Mammary epithelial cell (primary cell): ENCODE measurements around the gene OR10A6.

Experiments used
- EZH2 ChIP-seq: IDR thresholded peaks from 2 replicates; pipeline ENCODE4 v1.6.1; 2012; ENCODE audit warnings: low read length, inconsistent platforms, borderline replicate concordance
- TF ChIP-seq, protein P1 (sequence below), 2 donors: IDR thresholded peaks in 1 of 2; conservative IDR thresholded peaks in 1 of 2; 2 replicates each; pipeline ENCODE4 v1.5.1; 2011 to 2012; ENCODE audit warnings: inconsistent platforms in 2 of 2, low read length in 2 of 2, mild to moderate bottlenecking in 2 of 2, control low read depth in 1 of 2, low read depth in 1 of 2; ENCODE audit not compliant: insufficient read depth in 1 of 2; ENCODE audit errors: extremely low read depth in 1 of 2

DNA sequence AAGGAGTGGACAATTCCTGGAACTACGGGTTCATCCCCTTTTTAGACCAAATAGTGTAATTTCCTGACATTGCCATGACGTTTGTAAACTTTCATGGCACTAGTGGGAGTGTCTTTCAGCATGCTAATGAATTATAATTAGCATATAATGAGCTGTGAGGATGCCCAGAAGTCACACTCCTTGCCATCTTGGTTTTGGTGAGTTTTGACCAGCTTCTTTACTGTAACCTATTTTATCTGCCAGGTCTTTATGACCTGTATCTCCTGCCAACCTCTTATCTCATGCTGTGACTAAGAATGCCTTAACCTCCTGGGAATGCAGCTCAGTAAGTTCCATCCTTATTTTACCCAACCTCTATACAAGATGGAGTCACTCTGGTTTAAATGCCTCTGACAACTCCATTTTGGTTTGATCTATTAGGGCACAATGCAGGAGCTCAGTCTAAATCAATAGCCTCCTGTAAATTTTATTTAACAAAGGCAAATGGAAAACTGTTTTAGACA, 20.7 kb downstream of the OR10A6 start:
- TF ChIP-seq, protein P1, sequence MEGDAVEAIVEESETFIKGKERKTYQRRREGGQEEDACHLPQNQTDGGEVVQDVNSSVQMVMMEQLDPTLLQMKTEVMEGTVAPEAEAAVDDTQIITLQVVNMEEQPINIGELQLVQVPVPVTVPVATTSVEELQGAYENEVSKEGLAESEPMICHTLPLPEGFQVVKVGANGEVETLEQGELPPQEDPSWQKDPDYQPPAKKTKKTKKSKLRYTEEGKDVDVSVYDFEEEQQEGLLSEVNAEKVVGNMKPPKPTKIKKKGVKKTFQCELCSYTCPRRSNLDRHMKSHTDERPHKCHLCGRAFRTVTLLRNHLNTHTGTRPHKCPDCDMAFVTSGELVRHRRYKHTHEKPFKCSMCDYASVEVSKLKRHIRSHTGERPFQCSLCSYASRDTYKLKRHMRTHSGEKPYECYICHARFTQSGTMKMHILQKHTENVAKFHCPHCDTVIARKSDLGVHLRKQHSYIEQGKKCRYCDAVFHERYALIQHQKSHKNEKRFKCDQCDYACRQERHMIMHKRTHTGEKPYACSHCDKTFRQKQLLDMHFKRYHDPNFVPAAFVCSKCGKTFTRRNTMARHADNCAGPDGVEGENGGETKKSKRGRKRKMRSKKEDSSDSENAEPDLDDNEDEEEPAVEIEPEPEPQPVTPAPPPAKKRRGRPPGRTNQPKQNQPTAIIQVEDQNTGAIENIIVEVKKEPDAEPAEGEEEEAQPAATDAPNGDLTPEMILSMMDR (conservative IDR thresholded peaks at IDR 0.05 in 1 of 2, IDR thresholded peaks at IDR 0.05 in 1 of 2; ENCODE audit: extremely low read depth in 1 of 2, insufficient read depth in 1 of 2, low read depth in 1 of 2, low read length in 2 of 2) = no peak
- TF ChIP-seq EZH2 = no peak
